Liver (tissue), 9 donors: ENCODE data around the gene JOSD2. TPM values are rescaled to one million over a fixed set of nuclear protein-coding genes. Genes with fewer than 3 reads are reported as not detected.

Experiments
- DNase-seq: peaks from one replicate; pipeline ENCODE4 v3.0.0-alpha.2; 2017; ENCODE audit warnings: low spot score
- H3K27ac ChIP-seq, 2 donors: one replicate each; pipeline ENCODE4 v1.7.0; 2013; ENCODE audit warnings: inconsistent platforms in 2 of 2, low read length in 2 of 2, control low read depth in 1 of 2, low read depth in 1 of 2, mild to moderate bottlenecking in 1 of 2
- H3K27me3 ChIP-seq, 4 donors: one replicate each; pipeline versions ENCODE4 v1.6.1 to v1.7.0; 2013; ENCODE audit warnings: low read length in 3 of 4, inconsistent platforms in 1 of 4, mild to moderate bottlenecking in 1 of 4, moderate library complexity in 1 of 4; ENCODE audit not compliant: control insufficient read depth in 4 of 4, insufficient read depth in 4 of 4
- H3K36me3 ChIP-seq, 4 donors: one replicate each; pipeline versions ENCODE4 v1.6.1 to v1.7.0; 2013; ENCODE audit warnings: low read length in 3 of 4, mild to moderate bottlenecking in 3 of 4, low read depth in 1 of 4, moderate library complexity in 1 of 4; ENCODE audit not compliant: control insufficient read depth in 4 of 4, insufficient read depth in 3 of 4
- H3K4me1 ChIP-seq, 4 donors: one replicate each; pipeline versions ENCODE4 v1.6.1 to v1.7.0; 2013; ENCODE audit warnings: low read length in 3 of 4, mild to moderate bottlenecking in 3 of 4, moderate library complexity in 1 of 4; ENCODE audit not compliant: control insufficient read depth in 4 of 4, insufficient read depth in 4 of 4
- H3K4me3 ChIP-seq, 3 donors: one replicate each; pipeline versions ENCODE4 v1.6.1 to v1.7.0; 2013; ENCODE audit warnings: low read length in 3 of 3, control low read depth in 1 of 3, low read depth in 1 of 3, mild to moderate bottlenecking in 1 of 3
- H3K9ac ChIP-seq, 2 donors: one replicate each; pipeline ENCODE4 v1.7.0; 2013; ENCODE audit warnings: low read length in 2 of 2, mild to moderate bottlenecking in 2 of 2, moderate library complexity in 2 of 2, control low read depth in 1 of 2, low read depth in 1 of 2
- H3K9me3 ChIP-seq, 4 donors: one replicate each; pipeline versions ENCODE4 v1.6.1 to v1.7.0; 2013; ENCODE audit warnings: low read length in 3 of 4; ENCODE audit not compliant: control insufficient read depth in 4 of 4
- CTCF ChIP-seq: fragments of 150-350 bp; IDR thresholded peaks from 2 replicates; pipeline ENCODE4 v1.5.1; 2017; ENCODE audit warnings: improper control_type of control experiment, low read depth, low read length; ENCODE audit not compliant: missing input control
- FOXA1 ChIP-seq: IDR thresholded peaks from 2 replicates; pipeline ENCODE4 v1.6.1; 2016; ENCODE audit warnings: antibody characterized with exemption
- GABPA ChIP-seq, 2 donors: IDR thresholded peaks in 1 of 2; conservative IDR thresholded peaks in 1 of 2; 2 replicates each; pipeline ENCODE4 v1.6.1; 2016; ENCODE audit warnings: antibody characterized with exemption in 2 of 2, mild to moderate bottlenecking in 1 of 2, moderate library complexity in 1 of 2
- HNF4G ChIP-seq: IDR thresholded peaks from 2 replicates; pipeline ENCODE4 v1.6.1; 2016; ENCODE audit warnings: antibody characterized with exemption
- JUND ChIP-seq, 2 donors: IDR thresholded peaks; 2 replicates each; pipeline ENCODE4 v1.6.1; 2016; ENCODE audit warnings: antibody characterized with exemption in 2 of 2
- MAX ChIP-seq: IDR thresholded peaks from 2 replicates; pipeline ENCODE4 v1.6.1; 2016; ENCODE audit warnings: antibody characterized with exemption
- RAD21 ChIP-seq, 2 donors: IDR thresholded peaks; 2 replicates each; pipeline ENCODE4 v1.6.1; 2016; ENCODE audit warnings: antibody characterized with exemption in 2 of 2, mild to moderate bottlenecking in 2 of 2
- TAF1 ChIP-seq: conservative IDR thresholded peaks from 2 replicates; pipeline ENCODE4 v1.6.1; 2016; ENCODE audit warnings: antibody characterized with exemption, mild to moderate bottlenecking
- WGBS: extraction: QIAGEN DNeasy Blood & Tissue Kit; methylation state at CpG from one replicate; pipeline ENCODE4 v1.1.7; 2013; 5-methylcytosine and 5-hydroxymethylcytosine counted together
- polyA plus RNA-seq, 2 donors: library from polyadenylated mRNA; stranded (reverse) in 1 of 2; unstranded in 1 of 2; fragments of 200-250 nt in 1 of 2; fragments of >200 nt in 1 of 2; fragmentation: Nextera tagmentation in 1 of 2; extraction: Ambion mirVana in 1 of 2; gene quantifications; one replicate each; pipeline versions ENCODE4 v1.2.1 to v1.2.3, GENCODE V29; 2013 to 2015
- total RNA-seq, 2 donors: library from RNA; depleted of rRNA; stranded (reverse); fragments of >200 nt; gene quantifications; one replicate each; pipeline ENCODE4 v1.2.3, GENCODE V29; 2014
- donor health status: healthy.
- donor health status: healthy.
- donor health status: healthy.
- donor health status: healthy.
- donor health status: healthy.

The JOSD2 gene
- total and polyA plus RNA-seq, 4 donors: 6.6 to 32.9 (median 20.0) TPM

GRCh38 chr19:50549059-50549926, 38.3 kb upstream of the JOSD2 start (continued):
- no peak for TF ChIP-seq TAF1

GRCh38 chr19:50548191-50549058, 37.4 kb upstream of the JOSD2 start:
- Histone ChIP-seq H3K27me3 (peaks cover 0 to 8% (median 0%) of the 10 kb centered on the region in 4 donors), H3K36me3 (no peaks in the 10 kb centered on the region), H3K9ac (no peak overlapping the region), H3K4me3 (no peak overlapping the region), H3K4me1 (peaks cover 0 to 5% (median 0%) of the 10 kb centered on the region in 4 donors), H3K9me3 (no peaks in the 10 kb centered on the region), H3K27ac (no peak overlapping the region)
- no peak for TF ChIP-seq GABPA (IDR thresholded peaks at IDR 0.05 in 1 of 2, conservative IDR thresholded peaks at IDR 0.05 in 1 of 2)
- TF ChIP-seq TAF1: no peak
- TF ChIP-seq JUND (IDR thresholded peaks at IDR 0.05): no peak
- TF ChIP-seq HNF4G: no peak
- no peak for DNase-seq
- 74% methylated on average over 45 of the region's 45 CpGs for WGBS

GRCh38 chr19:50547385-50548190, 36.6 kb upstream of the JOSD2 start:
- 50% methylated on average over 18 of the region's 18 CpGs for WGBS
- TF ChIP-seq GABPA (IDR thresholded peaks at IDR 0.05 in 1 of 2, conservative IDR thresholded peaks at IDR 0.05 in 1 of 2) (no peak), RAD21 (IDR thresholded peaks at IDR 0.05) (peak in 1 of 2 donors; percentile 27), CTCF (peak; percentile 13)
- no peak overlapping the region for H3K27ac ChIP-seq
- no peak overlapping the region for H3K9ac ChIP-seq
- peaks cover 0 to 8% (median 0%) of the 10 kb centered on the region in 4 donors for H3K27me3 ChIP-seq
- H3K4me1 ChIP-seq: peaks cover 0 to 5% (median 0%) of the 10 kb centered on the region in 4 donors
- H3K4me3 ChIP-seq: no peak overlapping the region
- no peaks in the 10 kb centered on the region for H3K9me3 ChIP-seq
- H3K36me3 ChIP-seq: no peaks in the 10 kb centered on the region
- DNase-seq: no peak

- Histone ChIP-seq H3K4me1 (peaks cover 0 to 5% (median 0%) of the 10 kb centered on the region in 4 donors), H3K27me3 (peaks cover 0 to 8% (median 0%) of the 10 kb centered on the region in 4 donors), H3K4me3 (no peak overlapping the region), H3K27ac (no peak overlapping the region), H3K9ac (no peak overlapping the region), H3K36me3 (no peaks in the 10 kb centered on the region), H3K9me3 (no peaks in the 10 kb centered on the region)
- 68% methylated on average over 29 of the region's 29 CpGs for WGBS
- no peak for TF ChIP-seq MAX
- no peak for TF ChIP-seq FOXA1
- DNase-seq: no peak
Measured at GRCh38 chr19:50546527-50547221, 35.7 kb upstream of the JOSD2 start.
